Stimulated activated CD4-positive, alpha-beta T cell treated with anti-CD3 and anti-CD28 coated beads, Interleukin-4, amount 100 ng/mL, for 48 hours (primary cell): ENCODE measurements around the gene RHOT2.

Experiments
- DNase-seq, 2 donors: peaks; one replicate each; pipeline ENCODE4 v3.0.0-alpha.2; 2020; ENCODE audit warnings: low read depth in 2 of 2

The RHOT2 gene

GRCh38 chr16:632486-633335 lies 35.2 kb upstream of the RHOT2 start:
- no peak for DNase-seq

DNA sequence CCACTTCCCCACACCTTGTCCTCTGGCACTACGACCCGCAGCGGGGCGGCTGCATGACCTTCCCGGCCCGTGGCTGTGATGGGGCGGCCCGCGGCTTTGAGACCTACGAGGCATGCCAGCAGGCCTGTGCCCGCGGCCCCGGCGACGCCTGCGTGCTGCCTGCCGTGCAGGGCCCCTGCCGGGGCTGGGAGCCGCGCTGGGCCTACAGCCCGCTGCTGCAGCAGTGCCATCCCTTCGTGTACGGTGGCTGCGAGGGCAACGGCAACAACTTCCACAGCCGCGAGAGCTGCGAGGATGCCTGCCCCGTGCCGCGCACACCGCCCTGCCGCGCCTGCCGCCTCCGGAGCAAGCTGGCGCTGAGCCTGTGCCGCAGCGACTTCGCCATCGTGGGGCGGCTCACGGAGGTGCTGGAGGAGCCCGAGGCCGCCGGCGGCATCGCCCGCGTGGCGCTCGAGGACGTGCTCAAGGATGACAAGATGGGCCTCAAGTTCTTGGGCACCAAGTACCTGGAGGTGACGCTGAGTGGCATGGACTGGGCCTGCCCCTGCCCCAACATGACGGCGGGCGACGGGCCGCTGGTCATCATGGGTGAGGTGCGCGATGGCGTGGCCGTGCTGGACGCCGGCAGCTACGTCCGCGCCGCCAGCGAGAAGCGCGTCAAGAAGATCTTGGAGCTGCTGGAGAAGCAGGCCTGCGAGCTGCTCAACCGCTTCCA lies 34.4 kb upstream of the RHOT2 start:
- no peak for DNase-seq

GRCh38 chr16:634051-634670 lies 33.8 kb upstream of the RHOT2 start:
- no peak for DNase-seq

DNA sequence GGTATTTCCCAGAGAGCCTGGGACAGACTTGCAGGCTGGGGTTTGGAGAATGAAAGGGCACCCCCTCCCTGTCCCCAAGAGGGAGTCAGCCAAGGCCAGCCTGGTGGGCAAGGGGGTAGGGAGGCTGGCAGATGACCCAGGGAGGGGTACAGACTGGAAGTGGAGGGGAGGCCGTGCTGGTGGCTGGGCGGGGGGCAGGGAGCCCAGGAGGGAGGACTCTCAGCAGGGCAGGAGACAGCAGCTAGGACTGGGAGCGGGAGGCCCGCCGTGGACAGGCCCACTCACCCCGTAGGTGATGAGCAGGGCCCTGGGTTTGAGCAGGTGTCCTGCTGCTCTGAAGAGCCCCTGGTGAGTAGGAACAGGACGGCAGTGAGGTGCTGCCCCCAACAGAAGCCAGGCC lies 32.9 kb upstream of the RHOT2 start:
- DNase-seq: no peak

DNA sequence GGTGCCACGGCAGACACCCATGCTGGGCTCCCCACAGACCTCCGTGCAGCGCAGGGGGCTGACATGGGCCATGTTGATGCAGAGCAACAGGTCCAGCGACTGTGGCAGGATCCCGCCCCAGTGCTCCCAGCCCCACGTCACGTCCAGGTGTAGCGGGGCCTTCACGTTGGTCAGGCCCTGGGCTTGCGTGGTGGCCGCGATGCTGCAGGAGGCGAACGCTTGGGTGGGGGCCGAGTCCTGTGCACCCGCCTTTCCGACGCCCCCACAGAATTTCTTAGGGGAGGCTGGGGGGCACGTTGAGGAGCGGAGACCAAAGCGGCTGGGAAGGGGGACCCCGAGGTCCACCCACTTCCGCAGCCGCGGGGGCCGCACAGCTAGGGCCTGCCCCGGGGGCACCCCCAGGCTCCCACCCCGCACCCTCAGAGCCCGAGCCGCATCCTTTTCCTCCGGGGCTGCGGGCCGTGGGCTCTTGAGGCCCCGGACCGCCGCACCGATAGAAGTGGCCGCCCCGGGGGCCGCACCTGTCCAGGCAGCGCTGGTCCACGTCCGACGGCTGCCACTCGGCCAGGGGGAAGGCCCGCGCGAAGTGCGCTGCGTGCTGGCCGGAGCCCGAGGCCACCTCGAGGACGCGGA lies 32.2 kb upstream of the RHOT2 start:
- DNase-seq: no peak

DNA sequence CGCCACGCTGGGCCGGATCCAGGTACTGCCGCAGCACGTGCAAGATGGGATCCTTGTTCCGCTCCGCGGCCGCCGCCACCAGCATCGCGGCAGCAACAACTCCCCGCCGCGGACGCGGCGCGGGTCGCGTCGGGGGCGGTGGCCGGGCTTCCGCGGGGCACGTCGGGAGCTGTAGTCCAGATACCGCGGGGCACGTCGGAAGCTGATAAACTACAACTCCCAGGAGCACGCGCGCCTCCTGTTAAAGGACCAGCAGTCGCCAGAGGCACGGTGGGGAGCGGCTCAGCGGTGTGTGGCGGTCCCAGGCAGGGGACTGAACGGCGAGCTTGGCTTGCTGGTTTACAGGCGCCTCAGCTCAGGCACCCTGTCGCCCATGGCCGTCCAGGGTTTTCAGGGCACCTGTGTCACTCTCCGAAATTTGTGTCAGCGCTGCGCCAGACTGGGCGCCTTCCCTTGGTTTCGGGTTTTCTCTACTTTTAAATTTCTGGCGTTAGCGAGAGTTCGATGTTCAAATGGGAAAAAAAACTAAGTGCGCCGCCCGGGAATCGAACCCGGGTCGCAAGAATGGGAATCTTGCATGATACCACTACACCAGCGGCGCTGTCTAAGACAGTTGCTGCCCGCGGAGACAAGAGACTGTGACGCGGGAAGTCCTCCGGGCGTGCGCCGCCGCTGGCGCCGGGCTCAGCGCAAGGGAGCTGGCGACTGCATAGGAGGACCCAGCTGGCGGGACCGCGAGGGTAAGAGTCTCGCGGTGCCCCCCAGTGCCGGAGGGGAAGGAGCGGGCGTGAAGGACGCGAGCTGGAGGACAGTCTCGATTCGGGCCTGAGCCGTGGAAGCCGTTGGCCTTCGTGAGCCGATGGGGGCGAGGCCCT lies 31.5 kb upstream of the RHOT2 start, which contains the start of gene METTL26:
Gene METTL26, minus strand, starts transcription at position 100 of the 875 bp plus-strand sequence. Its CDS starts 15 bp downstream, at position 85.
- DNase-seq: peak; percentile 91 to 92

DNA sequence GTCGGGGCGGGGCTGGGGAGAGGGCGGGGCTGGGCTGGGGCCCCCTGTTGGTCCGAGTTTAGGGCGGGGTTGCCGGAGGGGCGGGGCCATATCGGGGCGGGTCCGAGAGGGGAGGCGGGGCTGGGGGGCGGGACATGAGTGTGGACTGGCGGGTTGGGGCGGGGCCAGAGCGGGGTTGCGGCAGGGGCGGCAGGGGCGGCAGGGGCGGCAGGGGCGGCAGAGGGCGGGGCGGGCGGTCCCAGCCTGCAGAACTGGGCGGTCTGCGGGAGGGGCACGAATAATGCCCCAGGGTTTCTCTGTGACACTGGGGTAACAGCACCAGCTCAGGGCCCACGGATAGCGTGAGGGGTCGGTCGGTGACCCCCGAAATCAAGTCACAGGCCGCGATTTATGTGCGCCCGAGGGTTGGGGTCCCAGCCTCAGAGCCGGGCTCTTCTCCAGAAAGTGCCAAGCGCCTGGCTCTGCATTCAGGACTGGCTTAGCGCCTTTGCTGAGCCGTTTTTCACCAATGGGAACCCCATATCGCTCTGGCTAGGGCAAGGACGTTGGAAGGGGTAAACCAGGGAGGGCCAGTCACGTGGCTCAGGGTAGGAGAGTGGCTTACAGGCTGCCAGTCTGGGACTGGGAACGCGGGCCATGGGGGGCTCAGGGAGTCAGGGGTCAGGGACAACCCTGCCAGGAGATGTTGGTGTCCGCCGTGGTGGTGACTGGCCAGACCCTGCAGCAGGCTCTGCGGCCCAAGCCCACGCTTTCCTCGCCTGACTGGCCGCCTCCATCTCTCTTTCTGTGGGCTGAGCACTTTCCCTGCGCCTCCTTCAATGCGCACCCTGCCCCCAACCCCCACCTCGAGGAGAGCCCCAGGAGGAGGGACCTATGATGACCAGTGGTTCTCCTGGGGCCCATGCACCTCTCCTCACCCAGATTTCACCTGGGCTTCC lies 30.6 kb upstream of the RHOT2 start:
- DNase-seq: peak; percentile 86 to 95

- no peak for DNase-seq
These were observed 29.8 kb upstream of the RHOT2 start for GRCh38 chr16:638034-638543.

- DNase-seq: no peak
These were observed 29.1 kb upstream of the RHOT2 start for GRCh38 chr16:638836-639235.

DNA sequence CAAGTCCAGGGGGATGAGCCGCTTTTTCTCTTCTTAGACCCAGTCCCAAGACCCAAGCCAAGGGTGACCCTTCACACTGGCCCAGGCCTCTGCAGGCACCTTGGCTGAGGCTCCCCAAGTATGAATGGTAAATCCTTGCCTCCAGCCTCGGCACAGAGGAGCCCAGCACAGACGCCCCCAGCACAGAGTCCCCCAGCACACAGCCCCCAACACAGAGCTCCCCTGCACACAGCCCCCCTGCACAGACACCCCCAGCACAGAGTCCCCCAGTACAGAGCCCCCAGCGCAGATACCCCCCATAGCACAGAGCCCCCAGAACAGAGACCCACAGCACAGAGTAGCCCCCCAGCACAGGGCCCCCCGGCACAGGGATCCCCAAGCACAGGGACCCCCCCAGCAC lies 27.3 kb upstream of the RHOT2 start:
- no peak for DNase-seq

DNA sequence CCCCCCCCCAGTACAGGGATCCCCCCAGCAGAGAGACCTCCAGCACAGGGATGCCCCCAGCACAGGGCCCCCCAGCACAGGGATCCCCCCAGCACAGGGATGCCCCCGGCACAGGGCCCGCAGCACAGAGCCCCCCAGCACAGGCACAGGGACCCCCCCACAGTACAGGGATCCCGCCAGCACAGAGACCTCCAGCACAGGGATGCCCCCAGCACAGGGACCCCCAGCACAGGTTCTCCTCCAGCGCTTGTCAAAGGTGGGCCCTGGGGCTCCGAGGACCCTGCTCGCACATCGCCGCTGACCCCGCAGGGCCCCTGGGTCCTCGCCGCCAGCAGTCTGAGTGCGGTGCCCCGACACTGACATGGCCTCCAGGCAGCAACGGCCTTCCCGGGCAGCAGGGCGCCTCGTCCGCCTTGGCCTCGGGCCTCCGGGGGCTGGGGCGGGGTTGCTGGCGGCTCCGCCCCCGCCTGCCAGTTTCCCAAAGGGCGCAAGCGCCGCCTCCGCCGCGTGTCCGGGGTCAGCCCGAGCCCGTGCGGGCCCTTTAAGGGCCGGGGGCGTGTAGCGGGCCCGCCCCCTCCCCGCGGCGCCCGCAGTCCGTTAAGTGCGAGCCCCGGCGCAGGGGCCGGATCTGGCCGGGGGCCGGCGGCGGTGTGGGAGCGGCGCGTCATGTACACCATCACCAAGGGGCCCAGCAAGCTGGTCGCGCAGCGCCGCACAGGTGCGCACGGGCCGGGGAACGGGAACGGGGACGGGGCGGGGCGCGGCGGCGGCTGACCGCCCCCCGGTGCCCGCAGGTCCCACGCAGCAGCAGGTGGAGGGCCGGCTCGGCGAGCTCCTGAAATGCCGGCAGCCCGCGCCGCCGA lies 26.4 kb upstream of the RHOT2 start, which contains the start of gene MCRIP2:
Gene MCRIP2, plus strand, starts transcription at position 503 of the 863 bp plus-strand sequence. Its CDS starts 164 bp downstream, at position 667.
- DNase-seq: peak; percentile 66 to 78

GRCh38 chr16:642189-643049 lies 25.5 kb upstream of the RHOT2 start:
- no peak for DNase-seq

DNA sequence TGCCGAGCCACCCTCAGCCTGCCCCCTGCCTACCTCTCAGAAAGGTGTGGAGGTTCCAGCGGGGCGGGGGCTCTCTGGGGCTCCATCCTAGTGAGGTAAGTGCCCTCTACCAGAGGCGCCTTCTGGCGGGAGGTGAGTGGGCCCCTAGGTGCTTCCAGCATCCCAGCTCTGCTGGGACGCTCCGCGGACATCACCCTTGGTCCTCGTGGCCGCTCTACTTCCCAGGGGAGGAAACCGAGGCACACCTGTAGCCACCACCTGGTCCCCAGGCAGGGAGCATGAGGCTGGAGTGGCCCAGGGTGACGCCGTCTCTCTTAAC lies 24.9 kb upstream of the RHOT2 start:
- DNase-seq: no peak

- no peak for DNase-seq
These were observed 23.4 kb upstream of the RHOT2 start for GRCh38 chr16:644556-644955.

DNA sequence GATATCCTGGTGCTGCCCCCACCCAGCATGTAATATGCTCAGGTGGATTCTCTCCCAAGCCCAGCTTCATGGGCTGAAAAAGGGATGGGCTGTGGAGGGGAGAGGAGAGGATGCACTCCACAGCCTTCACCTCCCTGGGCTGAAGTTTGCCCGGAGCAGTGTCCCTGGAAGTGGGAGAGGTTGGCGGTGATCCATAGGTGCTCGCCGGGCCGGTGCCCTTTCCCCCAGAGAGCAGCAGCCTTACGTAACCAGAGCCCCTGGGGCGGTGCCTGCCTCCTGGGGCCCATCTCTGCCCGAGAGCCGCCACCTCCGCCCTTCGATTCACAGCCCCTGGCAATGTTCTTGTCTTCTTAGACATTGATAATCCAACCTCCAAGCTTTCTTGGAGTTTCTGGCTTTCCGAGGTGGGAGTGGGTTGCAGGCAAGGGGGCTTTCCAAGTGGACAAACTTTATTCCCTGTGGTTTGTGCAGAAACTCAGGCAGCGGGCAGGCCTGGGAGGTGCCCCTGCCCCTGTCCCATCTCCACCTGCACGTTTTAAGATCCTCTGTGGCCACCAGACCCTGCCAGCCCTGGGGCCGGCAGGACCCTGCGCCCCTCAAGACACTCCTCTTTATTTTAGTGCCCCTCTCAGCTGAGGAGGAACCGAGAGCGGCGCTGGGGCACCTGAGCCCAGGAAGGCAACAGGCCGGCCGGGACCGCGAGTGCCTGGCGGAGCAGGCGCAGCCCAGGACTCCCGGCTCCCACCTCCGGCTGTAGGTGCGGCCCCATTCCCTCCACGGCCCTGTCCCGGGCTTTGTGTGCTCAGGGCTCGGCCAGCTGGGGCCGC lies 21.9 kb upstream of the RHOT2 start:
- DNase-seq: no peak

DNA sequence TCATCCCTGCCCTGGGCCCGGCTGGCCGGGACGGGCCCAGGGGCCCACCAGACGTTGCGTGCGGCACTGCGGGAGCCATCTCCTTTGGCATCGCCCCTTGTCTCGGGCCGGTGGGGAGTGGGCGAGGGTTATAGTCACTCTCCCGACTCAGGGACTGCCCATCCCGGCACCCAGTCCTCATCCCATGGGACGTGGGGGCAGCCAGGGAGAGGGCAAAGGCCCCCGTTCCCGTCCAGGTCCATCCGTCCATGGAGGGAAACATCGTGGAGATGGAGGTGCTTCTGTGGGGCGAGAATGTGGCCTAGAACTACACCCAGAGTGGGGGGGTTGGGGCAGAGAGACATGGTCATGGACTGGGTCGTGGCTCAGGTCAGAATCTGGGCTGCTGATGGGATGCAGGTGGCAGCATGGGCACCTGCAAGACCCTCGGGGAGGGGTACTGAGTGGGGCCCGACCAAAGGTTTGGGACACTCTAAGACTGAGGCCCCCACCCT lies 21.2 kb upstream of the RHOT2 start:
- DNase-seq: no peak
